Measurements from ENCODE around the gene RMDN2.

RMDN2 gene

GRCh38 chr2:37925063-37925897 lies at the start of gene RMDN2:
TSS of gene RMDN2 (plus strand) at chr2:37925287. CDS start at chr2:37929278, 3,991 bp downstream.
- no peak for TF ChIP-seq CTCF (conservative IDR thresholded peaks at IDR 0.05; ENCODE audit: low read depth, low read length)
- peak within 1 kb of the TSS; percentile 84 for H3K4me3 ChIP-seq (ENCODE audit: low read length)
- DNase-seq (ENCODE audit: low read depth) = peak; percentile 74

GRCh38 chr2:37875403-37875906 lies 49.6 kb upstream of the RMDN2 start:
- no peak overlapping the region for H3K4me3 ChIP-seq (ENCODE audit: low read length)
- DNase-seq (ENCODE audit: low read depth) = no peak
- no peak for TF ChIP-seq CTCF (conservative IDR thresholded peaks at IDR 0.05; ENCODE audit: low read depth, low read length)

- no peak for TF ChIP-seq CTCF (conservative IDR thresholded peaks at IDR 0.05; ENCODE audit: low read depth, low read length)
- H3K4me3 ChIP-seq (ENCODE audit: low read length) = no peak overlapping the region
- no peak for DNase-seq (ENCODE audit: low read depth)
Measured at GRCh38 chr2:37876227-37876626, 48.9 kb upstream of the RMDN2 start.

- peak; percentile 64 for TF ChIP-seq CTCF (conservative IDR thresholded peaks at IDR 0.05; ENCODE audit: low read depth, low read length)
- DNase-seq (ENCODE audit: low read depth) = no peak
- H3K4me3 ChIP-seq (ENCODE audit: low read length) = no peak overlapping the region
Measured at GRCh38 chr2:37877457-37878315, 47.4 kb upstream of the RMDN2 start.

- DNase-seq (ENCODE audit: low read depth) = no peak
- no peak for TF ChIP-seq CTCF (conservative IDR thresholded peaks at IDR 0.05; ENCODE audit: low read depth, low read length)
- no peak overlapping the region for H3K4me3 ChIP-seq (ENCODE audit: low read length)
Measured at GRCh38 chr2:37878536-37878935, 46.6 kb upstream of the RMDN2 start.

GRCh38 chr2:37880551-37880950 lies 44.5 kb upstream of the RMDN2 start:
- DNase-seq (ENCODE audit: low read depth) = no peak
- TF ChIP-seq CTCF (conservative IDR thresholded peaks at IDR 0.05; ENCODE audit: low read depth, low read length) = peak; percentile 27
- no peak overlapping the region for H3K4me3 ChIP-seq (ENCODE audit: low read length)
